Esophagus (tissue), 2 donors: ENCODE results near the gene GHSR. TPM values are rescaled to one million over a fixed set of nuclear protein-coding genes. Genes with fewer than 3 reads are reported as not detected.

Source experiments
- H3K27ac ChIP-seq, 2 donors: one replicate each; pipeline ENCODE4 v1.5.1; 2013; ENCODE audit warnings: low read depth in 2 of 2, mild to moderate bottlenecking in 2 of 2, inconsistent platforms in 1 of 2, low read length in 1 of 2, moderate library complexity in 1 of 2
- H3K27me3 ChIP-seq, 2 donors: one replicate each; pipeline ENCODE4 v1.6.1; 2013; ENCODE audit warnings: low read length in 2 of 2, control low read depth in 1 of 2, mild to moderate bottlenecking in 1 of 2; ENCODE audit not compliant: insufficient read depth in 2 of 2, control insufficient read depth in 1 of 2
- H3K36me3 ChIP-seq, 2 donors: one replicate each; pipeline ENCODE4 v1.6.1; 2013; ENCODE audit warnings: low read length in 1 of 2; ENCODE audit not compliant: control insufficient read depth in 2 of 2, insufficient read depth in 2 of 2
- H3K4me1 ChIP-seq, 2 donors: one replicate each; pipeline ENCODE4 v1.6.1; 2013; ENCODE audit warnings: low read length in 1 of 2; ENCODE audit not compliant: control insufficient read depth in 2 of 2, insufficient read depth in 2 of 2
- H3K4me3 ChIP-seq, 2 donors: one replicate each; pipeline ENCODE4 v1.5.1; 2013; ENCODE audit warnings: low read length in 2 of 2, mild to moderate bottlenecking in 2 of 2, low read depth in 1 of 2, moderate library complexity in 1 of 2
- H3K9me3 ChIP-seq, 2 donors: one replicate each; pipeline ENCODE4 v1.6.1; 2013; ENCODE audit warnings: mild to moderate bottlenecking in 2 of 2, low read depth in 1 of 2, low read length in 1 of 2, moderate library complexity in 1 of 2; ENCODE audit not compliant: control insufficient read depth in 2 of 2, insufficient read depth in 1 of 2
- WGBS, 2 donors: extraction: QIAGEN DNeasy Blood & Tissue Kit; methylation state at CpG; one replicate each; pipeline ENCODE4 v1.1.7; 2013; 5-methylcytosine and 5-hydroxymethylcytosine counted together
- polyA plus RNA-seq, 2 donors: library from polyadenylated mRNA; stranded (reverse); fragments of 200-250 nt; gene quantifications; one replicate each; pipeline ENCODE4 v1.2.3, GENCODE V29; 2013
- donor health status: healthy with polysubstance abuse.
- donor health status: Bipolar disorder and iron deficiency.

Gene GHSR
- polyA plus RNA-seq, 2 donors = not detected

DNA sequence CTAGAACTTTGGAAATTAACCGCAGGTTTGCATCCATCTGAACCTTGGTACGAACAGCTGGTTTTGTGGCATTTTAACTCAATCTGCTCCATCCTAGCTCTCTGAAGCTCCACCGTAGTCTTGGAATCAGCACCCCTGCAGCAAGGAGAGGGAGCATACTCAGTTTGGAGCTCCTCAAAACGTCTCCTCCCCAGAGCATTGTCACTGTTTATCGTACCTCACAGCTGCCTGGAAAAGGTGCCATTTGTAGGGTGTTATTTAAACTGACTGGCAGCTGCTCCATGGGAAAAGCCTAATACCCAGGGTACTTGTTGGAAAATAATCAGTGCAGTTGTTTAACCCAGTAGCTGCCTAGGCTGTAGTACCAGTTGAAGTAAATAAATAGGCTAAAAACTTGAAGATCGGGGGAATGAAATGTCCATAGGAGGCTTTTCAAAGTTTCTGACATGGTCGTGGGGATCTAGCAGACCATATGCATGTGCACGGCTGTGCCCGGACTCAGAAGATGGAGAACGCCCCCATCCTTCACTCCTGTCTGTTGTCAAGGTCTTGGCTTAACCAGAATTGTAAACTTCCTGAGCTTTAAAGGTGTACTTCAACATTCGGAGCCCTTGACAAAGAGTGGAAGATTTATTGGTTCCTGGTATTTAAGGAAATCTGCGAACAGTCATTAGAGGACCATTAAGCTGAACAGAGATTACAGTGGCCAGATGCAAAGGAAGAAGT, 43.9 kb downstream of the GHSR start:
- Histone ChIP-seq H3K27ac (no peak overlapping the region), H3K4me3 (no peak overlapping the region), H3K36me3 (no peaks in the 10 kb centered on the region), H3K4me1 (no peaks in the 10 kb centered on the region), H3K27me3 (no peaks in the 10 kb centered on the region), H3K9me3 (no peaks in the 10 kb centered on the region)
- WGBS, 2 donors = 68 to 71% methylated on average over 12 of the region's 12 CpGs

DNA sequence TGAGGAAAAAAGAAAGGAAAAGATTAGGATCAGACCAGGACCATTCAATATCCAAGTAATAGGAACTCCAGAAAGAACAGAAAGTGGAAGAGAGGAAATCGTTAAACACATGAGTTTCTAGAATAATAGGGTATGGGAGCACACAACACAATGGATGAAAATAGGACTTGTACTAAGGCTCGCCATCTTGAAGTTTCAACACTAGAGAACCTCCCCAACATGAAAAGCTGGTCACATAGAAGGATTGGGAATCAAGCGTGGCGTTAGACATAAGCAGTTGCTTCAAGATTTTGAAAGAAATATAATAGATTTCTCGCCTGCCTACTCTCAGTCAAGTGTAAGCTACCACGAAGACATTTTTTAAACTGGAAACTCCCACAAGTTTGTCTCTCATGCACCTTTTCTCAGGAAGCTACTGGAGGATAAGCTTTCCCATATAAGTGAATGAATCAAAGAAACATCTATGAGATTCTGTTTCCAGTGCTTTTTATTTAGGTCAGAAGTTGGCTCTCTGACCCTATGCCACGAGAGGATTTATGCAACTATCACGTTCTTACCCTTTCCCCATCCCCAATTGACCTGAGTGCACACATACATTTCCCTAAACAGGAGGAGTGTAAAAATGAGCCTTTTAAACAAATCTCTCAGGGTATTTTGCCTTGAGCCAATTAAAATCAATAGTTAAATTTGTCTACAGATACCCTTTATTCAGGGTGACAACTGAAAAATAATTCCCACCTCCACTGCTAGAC, 45.2 kb downstream of the GHSR start:
- Histone ChIP-seq H3K36me3 (no peaks in the 10 kb centered on the region), H3K27me3 (no peaks in the 10 kb centered on the region), H3K27ac (no peak overlapping the region), H3K9me3 (no peaks in the 10 kb centered on the region), H3K4me3 (no peak overlapping the region), H3K4me1 (no peaks in the 10 kb centered on the region)
- WGBS, 2 donors = 82 to 97% methylated on average over 8 of the region's 8 CpGs

DNA sequence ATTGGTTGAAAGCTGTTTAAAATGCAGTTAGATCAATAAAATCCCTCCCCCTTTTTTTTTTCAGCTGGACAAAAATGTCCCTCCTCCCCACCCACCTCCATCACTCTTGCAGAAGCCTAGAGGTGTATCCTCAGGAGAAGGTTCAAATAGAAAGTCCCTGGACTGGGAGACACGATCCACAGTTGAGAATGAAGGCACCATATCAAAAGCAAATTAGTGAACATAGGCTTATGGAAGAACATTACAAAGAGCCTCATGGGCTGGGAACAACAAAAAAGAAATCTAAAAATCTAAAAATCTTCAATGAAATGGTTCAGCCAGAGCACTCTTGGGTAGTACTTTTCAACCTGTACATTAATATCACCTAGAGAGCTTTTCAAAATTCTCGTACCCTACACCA, 46.2 kb downstream of the GHSR start:
- 48 to 89% methylated on average over 2 of the region's 2 CpGs for WGBS, 2 donors
- Histone ChIP-seq H3K9me3 (no peaks in the 10 kb centered on the region), H3K27ac (no peak overlapping the region), H3K4me1 (no peaks in the 10 kb centered on the region), H3K4me3 (no peak overlapping the region), H3K27me3 (no peaks in the 10 kb centered on the region), H3K36me3 (peaks cover 0 to 1% of the 10 kb centered on the region in 2 donors)

DNA sequence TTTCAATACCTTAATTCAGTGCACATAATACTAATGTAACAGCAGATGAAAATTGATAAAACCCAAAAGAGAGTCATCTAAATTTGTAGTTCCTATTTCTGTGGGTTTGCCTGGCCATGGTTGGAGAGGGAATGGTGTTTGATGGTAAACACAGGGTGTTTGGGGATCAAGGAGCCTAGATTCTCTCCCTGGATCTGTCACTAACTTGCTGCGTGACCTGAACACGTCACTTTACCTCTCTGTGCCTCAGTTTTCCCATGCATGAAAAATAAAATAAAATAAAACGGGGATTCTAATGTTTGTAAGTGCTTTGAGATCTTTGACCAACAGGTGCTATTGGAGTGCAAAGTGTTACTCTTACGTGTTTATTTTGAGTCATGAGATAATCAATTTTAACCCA, 49.8 kb downstream of the GHSR start:
- WGBS, 2 donors = 94 to 98% methylated on average over 4 of the region's 4 CpGs

DNA sequence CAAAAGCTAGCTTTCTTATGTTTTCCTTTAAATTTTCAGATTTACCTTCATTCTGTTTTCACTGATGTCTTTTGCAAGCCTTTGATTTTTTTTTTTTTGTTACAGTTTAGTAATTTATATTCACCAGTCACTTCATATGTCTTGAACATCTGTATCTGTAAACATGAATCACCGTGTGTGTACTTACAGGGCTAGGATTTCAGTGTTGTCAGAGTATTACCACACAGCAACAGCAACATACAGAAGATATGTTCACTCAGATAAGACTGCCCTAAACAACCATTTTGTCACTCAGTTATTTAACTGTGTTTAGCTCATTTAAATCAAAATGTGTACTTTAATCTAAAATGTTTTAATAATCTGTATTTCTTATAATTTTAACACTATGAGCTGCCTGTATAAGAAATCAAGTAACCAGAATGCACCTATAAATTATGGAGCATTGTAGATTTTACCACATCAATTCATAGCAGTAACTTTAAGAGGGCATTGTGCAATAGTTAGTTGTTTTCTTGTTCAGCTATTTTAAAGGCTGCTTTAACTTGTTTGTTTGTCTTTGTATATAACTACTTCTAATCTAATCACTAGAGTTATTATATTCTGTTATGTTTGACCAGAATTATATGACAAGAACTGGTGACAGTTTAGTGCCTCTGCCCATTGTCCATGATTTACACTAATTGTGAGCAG, 50.4 kb downstream of the GHSR start:
- WGBS, 2 donors = 39 to 40% methylated on average over 1 of the region's 1 CpG
- no peak overlapping the region for H3K4me3 ChIP-seq
- no peak overlapping the region for H3K27ac ChIP-seq
- no peaks in the 10 kb centered on the region for H3K27me3 ChIP-seq
- H3K9me3 ChIP-seq = no peaks in the 10 kb centered on the region
- peaks cover 0 to 2% of the 10 kb centered on the region in 2 donors for H3K36me3 ChIP-seq
- H3K4me1 ChIP-seq = no peaks in the 10 kb centered on the region

More for the DNA sequence above, 49.8 kb downstream of the GHSR start:
- Histone ChIP-seq H3K9me3 (no peaks in the 10 kb centered on the region), H3K27me3 (no peaks in the 10 kb centered on the region), H3K36me3 (peaks cover 0 to 2% of the 10 kb centered on the region in 2 donors), H3K4me1 (no peaks in the 10 kb centered on the region), H3K27ac (no peak overlapping the region), H3K4me3 (no peak overlapping the region)

DNA sequence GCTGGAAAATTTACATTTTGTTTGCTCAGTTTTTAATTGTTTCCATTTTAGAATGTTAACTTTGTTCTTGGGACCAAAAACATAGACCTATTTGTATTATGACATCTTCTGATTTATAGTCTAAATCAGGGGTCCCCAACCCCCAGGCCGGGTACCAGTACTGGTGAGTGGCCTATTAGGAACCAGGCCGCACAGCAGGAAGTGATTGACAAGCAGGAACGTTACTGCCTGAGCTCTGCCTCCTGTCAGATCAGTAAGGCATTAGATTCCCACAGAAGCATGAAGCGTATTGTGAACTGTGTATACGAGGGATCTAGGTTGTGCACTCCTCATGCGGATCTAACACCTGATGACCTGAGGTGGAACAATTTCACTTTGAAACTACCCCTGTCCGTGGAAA, 51.9 kb downstream of the GHSR start:
- H3K9me3 ChIP-seq = no peaks in the 10 kb centered on the region
- no peaks in the 10 kb centered on the region for H3K4me1 ChIP-seq
- peaks cover 0 to 2% of the 10 kb centered on the region in 2 donors for H3K36me3 ChIP-seq
- H3K27me3 ChIP-seq = no peaks in the 10 kb centered on the region
- 88 to 91% methylated on average over 7 of the region's 7 CpGs for WGBS, 2 donors
- H3K27ac ChIP-seq = no peak overlapping the region
- H3K4me3 ChIP-seq = no peak overlapping the region

DNA sequence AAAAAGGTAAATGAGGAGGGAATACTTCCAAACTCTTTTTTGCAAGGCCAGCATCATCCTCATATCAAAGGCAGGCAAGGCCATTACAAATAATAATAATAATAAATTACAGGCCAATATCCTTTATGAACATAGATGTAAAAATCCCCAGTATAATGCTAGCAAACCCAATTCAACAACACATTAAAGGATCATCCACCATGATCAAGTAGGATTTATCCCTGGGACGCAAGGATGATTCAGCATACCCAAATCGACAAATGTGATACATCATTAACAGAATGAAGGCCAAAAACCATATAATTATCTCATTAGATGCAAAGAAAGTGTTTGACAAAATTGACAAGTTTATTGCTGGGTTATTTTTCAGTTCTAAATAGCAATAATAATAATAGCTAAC, 53.6 kb downstream of the GHSR start:
- WGBS, 2 donors = 92 to 93% methylated on average over 2 of the region's 2 CpGs
- Histone ChIP-seq H3K4me1 (no peaks in the 10 kb centered on the region), H3K9me3 (no peaks in the 10 kb centered on the region)

More for the DNA sequence above, 53.6 kb downstream of the GHSR start:
- Histone ChIP-seq H3K27me3 (no peaks in the 10 kb centered on the region), H3K36me3 (peaks cover 0 to 2% of the 10 kb centered on the region in 2 donors), H3K4me3 (no peak overlapping the region), H3K27ac (no peak overlapping the region)

Other genes starting within 250 kb of the GHSR start
- gene TNFSF10, start 75.0 kb upstream of the GHSR start, polyA plus RNA-seq = 10 to 100 TPM; 45.1 to 60.5 TPM